Activated T-cell treated with anti-CD3 and anti-CD28 coated beads, Interleukin-2, amount 50 U/mL, for 4 hours (primary cell): ENCODE results near the gene CTTNBP2. TPM values are rescaled to one million over a fixed set of nuclear protein-coding genes. Genes with fewer than 3 reads are reported as not detected.

Experiments used
- ATAC-seq, 2 donors: fragments of 200-7000 bp; cut with Tn5 transposase; one replicate each; pipeline ENCODE4 v1.10.0; 2021
- DNase-seq: peaks from one replicate; pipeline ENCODE4 v3.0.0-alpha.2; 2020
- H3K27me3 Mint-ChIP-seq: one replicate; pipeline ENCODE4 v1.8.0; 2021; ENCODE audit warnings: low read depth, mixed read lengths
- H3K36me3 Mint-ChIP-seq: one replicate; pipeline ENCODE4 v1.8.0; 2022; ENCODE audit warnings: mixed read lengths; ENCODE audit not compliant: insufficient read depth
- H3K4me1 Mint-ChIP-seq: one replicate; pipeline ENCODE4 v1.8.0; 2021; ENCODE audit warnings: low read depth, mixed read lengths
- H3K4me3 Mint-ChIP-seq: one replicate; pipeline ENCODE4 v1.8.0; 2021; ENCODE audit warnings: mild to moderate bottlenecking, moderate library complexity, mixed read lengths
- H3K9me3 Mint-ChIP-seq: one replicate; pipeline ENCODE4 v1.8.0; 2021; ENCODE audit warnings: mixed read lengths
- total RNA-seq, 3 donors: library from RNA; stranded (reverse); gene quantifications; one replicate each; pipeline ENCODE4 v1.2.1, GENCODE V29; 2021

CTTNBP2 gene
- total RNA-seq, 3 donors from 2014 or later, result 0.05 to 0.08 TPM; not detected in 1

- ATAC-seq (no peak), DNase-seq (no peak)
- H3K9me3 Mint-ChIP-seq, result peaks cover 3% of the 10 kb centered on the region
- H3K27me3 Mint-ChIP-seq, result no peaks in the 10 kb centered on the region
- H3K36me3 Mint-ChIP-seq, result no peaks in the 10 kb centered on the region
- H3K4me1 Mint-ChIP-seq, result no peaks in the 10 kb centered on the region
- no peak overlapping the region for H3K4me3 Mint-ChIP-seq
These were observed 167.0 kb downstream of the CTTNBP2 start for GRCh38 chr7:117706210-117706609.

GRCh38 chr7:117705630-117706029 lies 167.6 kb downstream of the CTTNBP2 start:
- Mint-ChIP-seq H3K36me3 (no peaks in the 10 kb centered on the region), H3K4me1 (no peaks in the 10 kb centered on the region), H3K4me3 (no peak overlapping the region), H3K27me3 (no peaks in the 10 kb centered on the region), H3K9me3 (peaks cover 3% of the 10 kb centered on the region)
- ATAC-seq (no peak), DNase-seq (no peak)

GRCh38 chr7:117704063-117704462 lies 169.2 kb downstream of the CTTNBP2 start:
- Mint-ChIP-seq H3K27me3 (no peaks in the 10 kb centered on the region), H3K36me3 (no peaks in the 10 kb centered on the region), H3K4me1 (no peaks in the 10 kb centered on the region), H3K9me3 (peaks cover 3% of the 10 kb centered on the region), H3K4me3 (no peak overlapping the region)
- DNase-seq (no peak), ATAC-seq (no peak)

- ATAC-seq (no peak), DNase-seq (no peak)
- H3K4me1 Mint-ChIP-seq, result no peaks in the 10 kb centered on the region
- no peaks in the 10 kb centered on the region for H3K27me3 Mint-ChIP-seq
- H3K4me3 Mint-ChIP-seq, result no peak overlapping the region
- H3K9me3 Mint-ChIP-seq, result no peaks in the 10 kb centered on the region
- H3K36me3 Mint-ChIP-seq, result no peaks in the 10 kb centered on the region
These were observed 175.2 kb downstream of the CTTNBP2 start for GRCh38 chr7:117698018-117698417.

- Mint-ChIP-seq H3K4me1 (no peaks in the 10 kb centered on the region), H3K36me3 (no peaks in the 10 kb centered on the region), H3K9me3 (no peaks in the 10 kb centered on the region), H3K27me3 (peaks cover 4% of the 10 kb centered on the region), H3K4me3 (no peak overlapping the region)
- no peak for ATAC-seq
- no peak for DNase-seq
These were observed 180.9 kb downstream of the CTTNBP2 start for GRCh38 chr7:117692338-117692737.

GRCh38 chr7:117690147-117690546 lies 183.1 kb downstream of the CTTNBP2 start:
- ATAC-seq (no peak), DNase-seq (no peak)
- H3K27me3 Mint-ChIP-seq, result peaks cover 4% of the 10 kb centered on the region
- no peaks in the 10 kb centered on the region for H3K9me3 Mint-ChIP-seq
- no peaks in the 10 kb centered on the region for H3K36me3 Mint-ChIP-seq
- no peak overlapping the region for H3K4me3 Mint-ChIP-seq
- no peaks in the 10 kb centered on the region for H3K4me1 Mint-ChIP-seq

GRCh38 chr7:117689406-117689805 lies 183.8 kb downstream of the CTTNBP2 start:
- H3K27me3 Mint-ChIP-seq, result peaks cover 4% of the 10 kb centered on the region
- no peaks in the 10 kb centered on the region for H3K9me3 Mint-ChIP-seq
- no peaks in the 10 kb centered on the region for H3K4me1 Mint-ChIP-seq
- H3K36me3 Mint-ChIP-seq, result no peaks in the 10 kb centered on the region
- H3K4me3 Mint-ChIP-seq, result no peak overlapping the region
- ATAC-seq (no peak), DNase-seq (no peak)

- ATAC-seq, result no peak
- no peaks in the 10 kb centered on the region for H3K4me1 Mint-ChIP-seq
These were observed 185.1 kb downstream of the CTTNBP2 start for GRCh38 chr7:117688126-117688525.

GRCh38 chr7:117686311-117686935 lies 186.8 kb downstream of the CTTNBP2 start:
- ATAC-seq, result no peak

More at GRCh38 chr7:117688126-117688525, 185.1 kb downstream of the CTTNBP2 start:
- Mint-ChIP-seq H3K36me3 (no peaks in the 10 kb centered on the region), H3K4me3 (no peak overlapping the region), H3K9me3 (no peaks in the 10 kb centered on the region), H3K27me3 (peaks cover 4% of the 10 kb centered on the region)
- no peak for DNase-seq

GRCh38 chr7:117685795-117686194 lies 187.4 kb downstream of the CTTNBP2 start:
- no peaks in the 10 kb centered on the region for H3K36me3 Mint-ChIP-seq
- ATAC-seq, result no peak
- H3K9me3 Mint-ChIP-seq, result no peaks in the 10 kb centered on the region
- no peak overlapping the region for H3K4me3 Mint-ChIP-seq
- peaks cover 4% of the 10 kb centered on the region for H3K27me3 Mint-ChIP-seq
- no peaks in the 10 kb centered on the region for H3K4me1 Mint-ChIP-seq
- no peak for DNase-seq

More at GRCh38 chr7:117686311-117686935, 186.8 kb downstream of the CTTNBP2 start:
- no peak for DNase-seq
- Mint-ChIP-seq H3K4me1 (no peaks in the 10 kb centered on the region), H3K36me3 (no peaks in the 10 kb centered on the region), H3K4me3 (no peak overlapping the region), H3K9me3 (no peaks in the 10 kb centered on the region), H3K27me3 (peaks cover 4% of the 10 kb centered on the region)

- no peaks in the 10 kb centered on the region for H3K4me1 Mint-ChIP-seq
- no peaks in the 10 kb centered on the region for H3K36me3 Mint-ChIP-seq
- DNase-seq, result no peak
- no peak overlapping the region for H3K4me3 Mint-ChIP-seq
- no peak for ATAC-seq
- no peaks in the 10 kb centered on the region for H3K9me3 Mint-ChIP-seq
- H3K27me3 Mint-ChIP-seq, result no peaks in the 10 kb centered on the region
These were observed 189.6 kb downstream of the CTTNBP2 start for GRCh38 chr7:117683430-117684175.

GRCh38 chr7:117682681-117683385 lies 190.4 kb downstream of the CTTNBP2 start:
- ATAC-seq, result no peak
- Mint-ChIP-seq H3K9me3 (no peaks in the 10 kb centered on the region), H3K36me3 (no peaks in the 10 kb centered on the region), H3K4me3 (no peak overlapping the region), H3K27me3 (no peaks in the 10 kb centered on the region), H3K4me1 (no peaks in the 10 kb centered on the region)
- no peak for DNase-seq

GRCh38 chr7:117679120-117679519 lies 194.1 kb downstream of the CTTNBP2 start:
- DNase-seq (no peak), ATAC-seq (no peak)
- no peak overlapping the region for H3K4me3 Mint-ChIP-seq
- H3K4me1 Mint-ChIP-seq, result no peaks in the 10 kb centered on the region
- H3K27me3 Mint-ChIP-seq, result no peaks in the 10 kb centered on the region
- H3K36me3 Mint-ChIP-seq, result no peaks in the 10 kb centered on the region
- H3K9me3 Mint-ChIP-seq, result no peaks in the 10 kb centered on the region

GRCh38 chr7:117675497-117676435 lies 197.5 kb downstream of the CTTNBP2 start:
- no peaks in the 10 kb centered on the region for H3K27me3 Mint-ChIP-seq
- H3K4me1 Mint-ChIP-seq, result no peaks in the 10 kb centered on the region
- DNase-seq, result no peak

More at GRCh38 chr7:117675497-117676435, 197.5 kb downstream of the CTTNBP2 start:
- H3K36me3 Mint-ChIP-seq, result no peaks in the 10 kb centered on the region
- ATAC-seq, result no peak
- H3K4me3 Mint-ChIP-seq, result no peak overlapping the region
- H3K9me3 Mint-ChIP-seq, result no peaks in the 10 kb centered on the region
